B cell (primary cell): ENCODE data around the gene HS3ST3A1.

Experiments used
- CTCF ChIP-seq: fragments of 200-600 bp; IDR thresholded peaks from one replicate; pipeline ENCODE4 v1.8.0; 2022; ENCODE audit warnings: antibody characterized with exemption, mild to moderate bottlenecking
- EZH2 ChIP-seq: IDR thresholded peaks from 2 replicates; pipeline ENCODE4 v1.6.1; 2012; ENCODE audit warnings: borderline replicate concordance, low read depth, mild to moderate bottlenecking, moderate library complexity, low read length; ENCODE audit not compliant: insufficient read depth, poor library complexity, severe bottlenecking

- no peak for TF ChIP-seq CTCF
- no peak for TF ChIP-seq EZH2
These were observed 57.0 kb downstream of the HS3ST3A1 start for GRCh38 chr17:13544765-13545164.
